A549 (cell line): ENCODE results near the gene HOXC10. TPM values are rescaled to one million over a fixed set of nuclear protein-coding genes. Genes with fewer than 3 reads are reported as not detected.

Experiments
- ATAC-seq, 2 experiments: fragments of 200-7000 bp in 1 of 2; fragments of >200 bp in 1 of 2; cut with Nextera tagmentation in 1 of 2; cut with Tn5 transposase in 1 of 2; 3 replicates each; pipeline versions ENCODE4 v1.8.0 to v1.9.1; 2018 to 2020; ENCODE audit warnings: mild to moderate bottlenecking in 1 of 2, moderate library complexity in 1 of 2
- CTCF ChIA-PET: fragments of 300-600 bp; sonication (Branson Sonifier 250); formaldehyde crosslinking; extraction: SDS; loops from one replicate; lab custom pipeline; 2021; ENCODE audit warnings: antibody characterized with exemption, inconsistent platforms; lab: Yijun Ruan, JAX
- POLR2A ChIA-PET: fragments of 350-600 bp; formaldehyde crosslinking; extraction: SDS; loops from one replicate; lab custom pipeline; 2021; ENCODE audit warnings: antibody characterized with exemption, inconsistent platforms; lab: Yijun Ruan, JAX
- DNase-seq, 2 experiments: peaks; one replicate each; pipeline versions ENCODE4 v3.0.0 to v3.0.0-alpha.2; 2011 to 2016; ENCODE audit warnings: low read depth in 1 of 2, low spot score in 1 of 2
- FAIRE-seq: peaks from 2 replicates; lab custom pipeline; 2011; peaks lifted over from hg19 to GRCh38; lab: Jason Lieb, UNC
- H3K27ac ChIP-seq, 2 experiments: fragments of >200 bp; sonication (Bioruptor Twin); formaldehyde crosslinking; 3 replicates each; pipeline ENCODE4 v1.5.1; 2016 to 2017
- H3K4me1 ChIP-seq: fragments of >200 bp; sonication (Bioruptor Twin); formaldehyde crosslinking; 3 replicates; pipeline ENCODE4 v1.6.1; 2016
- H3K4me2 ChIP-seq: fragments of >200 bp; sonication (Bioruptor Twin); formaldehyde crosslinking; 3 replicates; pipeline ENCODE4 v1.6.1; 2016
- H3K4me3 ChIP-seq: fragments of >200 bp; sonication (Bioruptor Twin); formaldehyde crosslinking; 3 replicates; pipeline ENCODE4 v1.5.1; 2016
- H3K9me3 ChIP-seq: fragments of >200 bp; sonication (Bioruptor Twin); formaldehyde crosslinking; 3 replicates; pipeline ENCODE4 v1.6.1; 2016
- BCL3 ChIP-seq: fragments of >200 bp; sonication (Bioruptor Twin); formaldehyde crosslinking; IDR thresholded peaks from 3 replicates; pipeline ENCODE4 v1.6.1; 2016
- BHLHE40 ChIP-seq: IDR thresholded peaks from 2 replicates; pipeline ENCODE4 v1.6.1; 2012; ENCODE audit warnings: low read depth, low read length, inconsistent platforms
- CBX2 ChIP-seq: fragments of 200-600 bp; sonication (generic); IDR thresholded peaks from 2 replicates; pipeline ENCODE4 v1.6.1; 2016; ENCODE audit warnings: low read depth, mild to moderate bottlenecking, borderline replicate concordance
- CBX8 ChIP-seq: fragments of 200-600 bp; sonication (generic); IDR thresholded peaks from 2 replicates; pipeline ENCODE4 v1.6.1; 2016
- CEBPB ChIP-seq, 2 experiments: fragments of >200 bp in 1 of 2; sonication (Bioruptor Twin) in 1 of 2; formaldehyde crosslinking in 1 of 2; IDR thresholded peaks; 2 replicates each; pipeline ENCODE4 v1.6.1; 2012 to 2016
- CHD2 ChIP-seq: fragments of 150-350 bp; IDR thresholded peaks from 2 replicates; pipeline ENCODE4 v1.6.1; 2014; ENCODE audit warnings: low read length; ENCODE audit not compliant: partially characterized antibody
- EHMT2 ChIP-seq: fragments of 200-600 bp; sonication (generic); IDR thresholded peaks from 2 replicates; pipeline ENCODE4 v1.6.1; 2016; ENCODE audit warnings: antibody characterized with exemption, low read depth, mild to moderate bottlenecking, moderate library complexity
- ELK1 ChIP-seq: fragments of 150-350 bp; IDR thresholded peaks from 2 replicates; pipeline ENCODE4 v1.6.1; 2014; ENCODE audit warnings: low read depth, mild to moderate bottlenecking, low read length
- ESRRA ChIP-seq: fragments of 150-350 bp; IDR thresholded peaks from 2 replicates; pipeline ENCODE4 v1.6.1; 2014; ENCODE audit warnings: mild to moderate bottlenecking, low read length, borderline replicate concordance
- FOSB ChIP-seq: fragments of 250-450 bp; sonication (Bioruptor Pico); IDR thresholded peaks from 2 replicates; pipeline ENCODE4 v1.5.0; 2020; ENCODE audit warnings: mild to moderate bottlenecking, moderate library complexity
- FOSL2 ChIP-seq, 2 experiments: fragments of 450-650 bp in 1 of 2; fragments of >200 bp in 1 of 2; sonication (Bioruptor Twin) in 1 of 2; formaldehyde crosslinking; IDR thresholded peaks; 2 replicates each; pipeline versions ENCODE4 v1.5.0 to v1.6.1; 2016 to 2020; ENCODE audit warnings: mild to moderate bottlenecking in 1 of 2, moderate library complexity in 1 of 2
- FOXS1 ChIP-seq: fragments of 250-450 bp; sonication (Bioruptor Pico); IDR thresholded peaks from 2 replicates; pipeline ENCODE4 v1.5.0; 2020; ENCODE audit warnings: mild to moderate bottlenecking, moderate library complexity
- HOXB13 ChIP-seq: fragments of 250-450 bp; sonication (Bioruptor Pico); IDR thresholded peaks from 2 replicates; pipeline ENCODE4 v1.5.0; 2020; ENCODE audit warnings: low read depth, mild to moderate bottlenecking, moderate library complexity
- HOXB5 ChIP-seq: fragments of 250-450 bp; sonication (Bioruptor Pico); IDR thresholded peaks from 2 replicates; pipeline ENCODE4 v1.5.0; 2020; ENCODE audit warnings: mild to moderate bottlenecking, moderate library complexity
- JUN ChIP-seq, 2 experiments: fragments of >200 bp; sonication (Bioruptor Twin); formaldehyde crosslinking; IDR thresholded peaks; 2 replicates in 1 of 2; 3 replicates in 1 of 2; pipeline ENCODE4 v1.6.1; 2016 to 2017
- KDM1A ChIP-seq: fragments of 200-600 bp; sonication (generic); IDR thresholded peaks from 2 replicates; pipeline ENCODE4 v1.6.1; 2016; ENCODE audit warnings: low read depth, mild to moderate bottlenecking
- KDM5A ChIP-seq: fragments of 200-600 bp; sonication (generic); IDR thresholded peaks from 2 replicates; pipeline ENCODE4 v1.6.1; 2016; ENCODE audit warnings: antibody characterized with exemption, mild to moderate bottlenecking
- MYC ChIP-seq: IDR thresholded peaks from 2 replicates; pipeline ENCODE4 v1.6.1; 2012; ENCODE audit warnings: mild to moderate bottlenecking, inconsistent platforms, low read length, improper control_type of control experiment, borderline replicate concordance
- NFE2L2 ChIP-seq: fragments of 150-350 bp; conservative IDR thresholded peaks from 2 replicates; pipeline ENCODE4 v1.6.1; 2014; ENCODE audit warnings: low read length
- RNF2 ChIP-seq: fragments of 200-600 bp; sonication (generic); IDR thresholded peaks from 2 replicates; pipeline ENCODE4 v1.6.1; 2016; ENCODE audit warnings: low read depth, mild to moderate bottlenecking, antibody characterized with exemption, moderate library complexity, borderline replicate concordance
- SREBF2 ChIP-seq: fragments of 450-650 bp; IDR thresholded peaks from 2 replicates; pipeline ENCODE4 v1.6.1; 2014; ENCODE audit warnings: mild to moderate bottlenecking, moderate library complexity
- TFCP2L1 ChIP-seq: fragments of 250-450 bp; sonication (Bioruptor Pico); IDR thresholded peaks from 2 replicates; pipeline ENCODE4 v1.5.0; 2021; ENCODE audit warnings: mild to moderate bottlenecking
- TP53 ChIP-seq: fragments of 250-450 bp; sonication (Bioruptor Pico); IDR thresholded peaks from 2 replicates; pipeline ENCODE4 v1.5.0; 2021; ENCODE audit warnings: mild to moderate bottlenecking, moderate library complexity
- ZFP36 ChIP-seq: fragments of 450-650 bp; IDR thresholded peaks from 2 replicates; pipeline ENCODE4 v1.6.1; 2014; ENCODE audit warnings: borderline replicate concordance; ENCODE audit not compliant: partially characterized antibody
- ZNF302 ChIP-seq: fragments of 250-450 bp; sonication (Bioruptor Pico); IDR thresholded peaks from 2 replicates; pipeline ENCODE4 v1.9.0; 2021; ENCODE audit warnings: inconsistent platforms, mild to moderate bottlenecking, moderate library complexity
- WGBS: methylation state at CpG from one replicate; pipeline ENCODE4 v1.1.6; 2017; ENCODE audit errors: missing lambda C conversion rate; 5-methylcytosine and 5-hydroxymethylcytosine counted together
- polyA plus RNA-seq, 4 experiments: library from polyadenylated mRNA; depleted of rRNA in 3 of 4; stranded (reverse); fragments of >200 nt; fragmentation: RNase III in 1 of 4; extraction: RNeasy Plus Mini Kit Qiagen cat#74134 plus additional on column Dnase treatment in 1 of 4; gene quantifications; 2 replicates in 3 of 4; 3 replicates in 1 of 4; pipeline ENCODE4 v1.2.3, GENCODE V29; 2011 to 2017
- TF ChIP-seq, protein P1 (sequence below): fragments of 250-450 bp; sonication (Bioruptor Pico); IDR thresholded peaks from 2 replicates; pipeline ENCODE4 v1.5.0; 2020; ENCODE audit warnings: low read depth, mild to moderate bottlenecking, moderate library complexity
- TF ChIP-seq, protein P2 (sequence below): IDR thresholded peaks from 2 replicates; pipeline ENCODE4 v1.6.1; 2012
- TF ChIP-seq, protein P3 (sequence below): fragments of >200 bp; sonication (Bioruptor Twin); formaldehyde crosslinking; IDR thresholded peaks from 3 replicates; pipeline ENCODE4 v1.5.1; 2016
- TF ChIP-seq, protein P4 (sequence below): fragments of 250-450 bp; sonication (Bioruptor Pico); IDR thresholded peaks from 2 replicates; pipeline ENCODE4 v1.5.0; 2021; ENCODE audit warnings: mild to moderate bottlenecking, moderate library complexity, borderline replicate concordance

The HOXC10 gene
- polyA plus RNA-seq, 2 of the 4 experiments (the other 2 are of a cell fraction) = 2.9 to 3.2 TPM

DNA sequence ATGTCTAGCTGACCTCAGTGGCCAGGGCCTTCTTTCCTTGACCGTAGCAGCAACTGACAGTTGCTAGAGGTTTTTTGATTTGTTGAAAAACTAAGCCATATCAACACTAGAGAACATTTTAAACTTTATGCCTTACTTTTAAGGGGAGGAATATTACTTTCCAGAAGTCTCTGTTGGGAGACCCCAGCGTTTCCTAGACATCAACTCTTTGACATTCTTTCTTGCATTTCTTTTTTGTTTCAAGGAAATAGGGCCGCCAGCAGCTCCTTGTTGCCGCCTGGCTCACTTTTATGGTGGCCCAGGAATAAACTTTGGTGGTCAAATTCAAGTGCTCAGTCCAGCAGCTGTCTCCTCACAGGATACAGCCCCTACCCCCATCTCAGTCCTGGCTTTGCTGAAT lies 14.5 kb upstream of the HOXC10 start:
- H3K27ac ChIP-seq = no peak overlapping the region
- peaks cover 7% of the 10 kb centered on the region; the same call in 1 of the 3 replicates for H3K4me1 ChIP-seq
- DNase-seq (no peak), ATAC-seq (no peak), FAIRE-seq (no peak)
- POLR2A ChIA-PET = no interaction called here
- H3K4me3 ChIP-seq = no peak overlapping the region
- H3K4me2 ChIP-seq = no peak overlapping the region
- CTCF ChIA-PET = interaction anchor here (0.9 to 2.1 kb wide), 3 partner anchors 8 to 31 kb away, joined by 3 to 6 read pairs (median 4); partner anchors contain the start of gene HOXC10
- WGBS = 78% methylated on average over 4 of the region's 4 CpGs
- H3K9me3 ChIP-seq = no peaks in the 10 kb centered on the region
- TF ChIP-seq FOXS1 (CRISPR knock-in tag) (no peak), KDM1A (no peak), CEBPB (IDR thresholded peaks at IDR 0.05) (no peak), ESRRA (no peak), EHMT2 (no peak), KDM5A (no peak), TFCP2L1 (CRISPR knock-in tag) (no peak), TP53 (no peak), HOXB13 (CRISPR knock-in tag) (no peak), ZNF302 (no peak), HOXB5 (CRISPR knock-in tag) (no peak), JUN (IDR thresholded peaks at IDR 0.05) (no peak), NFE2L2 (no peak), RNF2 (no peak), CHD2 (no peak), BHLHE40 (no peak)
- TF ChIP-seq, protein P1, sequence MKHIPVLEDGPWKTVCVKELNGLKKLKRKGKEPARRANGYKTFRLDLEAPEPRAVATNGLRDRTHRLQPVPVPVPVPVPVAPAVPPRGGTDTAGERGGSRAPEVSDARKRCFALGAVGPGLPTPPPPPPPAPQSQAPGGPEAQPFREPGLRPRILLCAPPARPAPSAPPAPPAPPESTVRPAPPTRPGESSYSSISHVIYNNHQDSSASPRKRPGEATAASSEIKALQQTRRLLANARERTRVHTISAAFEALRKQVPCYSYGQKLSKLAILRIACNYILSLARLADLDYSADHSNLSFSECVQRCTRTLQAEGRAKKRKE (CRISPR knock-in tag) = no peak
- TF ChIP-seq, protein P2, sequence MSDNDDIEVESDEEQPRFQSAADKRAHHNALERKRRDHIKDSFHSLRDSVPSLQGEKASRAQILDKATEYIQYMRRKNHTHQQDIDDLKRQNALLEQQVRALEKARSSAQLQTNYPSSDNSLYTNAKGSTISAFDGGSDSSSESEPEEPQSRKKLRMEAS = no peak
- TF ChIP-seq, protein P3, sequence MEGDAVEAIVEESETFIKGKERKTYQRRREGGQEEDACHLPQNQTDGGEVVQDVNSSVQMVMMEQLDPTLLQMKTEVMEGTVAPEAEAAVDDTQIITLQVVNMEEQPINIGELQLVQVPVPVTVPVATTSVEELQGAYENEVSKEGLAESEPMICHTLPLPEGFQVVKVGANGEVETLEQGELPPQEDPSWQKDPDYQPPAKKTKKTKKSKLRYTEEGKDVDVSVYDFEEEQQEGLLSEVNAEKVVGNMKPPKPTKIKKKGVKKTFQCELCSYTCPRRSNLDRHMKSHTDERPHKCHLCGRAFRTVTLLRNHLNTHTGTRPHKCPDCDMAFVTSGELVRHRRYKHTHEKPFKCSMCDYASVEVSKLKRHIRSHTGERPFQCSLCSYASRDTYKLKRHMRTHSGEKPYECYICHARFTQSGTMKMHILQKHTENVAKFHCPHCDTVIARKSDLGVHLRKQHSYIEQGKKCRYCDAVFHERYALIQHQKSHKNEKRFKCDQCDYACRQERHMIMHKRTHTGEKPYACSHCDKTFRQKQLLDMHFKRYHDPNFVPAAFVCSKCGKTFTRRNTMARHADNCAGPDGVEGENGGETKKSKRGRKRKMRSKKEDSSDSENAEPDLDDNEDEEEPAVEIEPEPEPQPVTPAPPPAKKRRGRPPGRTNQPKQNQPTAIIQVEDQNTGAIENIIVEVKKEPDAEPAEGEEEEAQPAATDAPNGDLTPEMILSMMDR = no peak

DNA sequence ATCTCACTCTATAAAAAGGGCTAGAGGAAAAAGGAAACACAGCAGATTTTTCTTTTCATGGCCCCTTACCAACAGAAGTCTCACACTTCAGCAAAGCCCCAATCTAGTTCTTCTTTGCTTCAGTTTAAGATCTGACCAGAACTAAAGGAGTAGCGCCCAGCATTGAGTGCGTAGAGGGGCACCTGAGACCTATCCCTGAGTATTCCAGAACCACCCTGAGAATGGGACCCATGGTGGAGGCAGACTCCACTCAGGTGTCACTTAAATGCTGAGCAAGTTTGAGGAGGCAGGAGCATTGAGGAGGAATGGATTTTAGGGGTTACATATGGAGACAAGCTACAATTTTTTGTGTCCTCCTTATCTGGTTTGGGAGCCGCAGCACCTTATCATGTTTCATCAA lies 13.8 kb upstream of the HOXC10 start:
- no peak for ATAC-seq
- CTCF ChIA-PET = interaction anchor here (1.0 to 3.0 kb wide), 5 partner anchors 12 to 230 kb away, joined by 3 to 14 read pairs (median 3); partner anchors contain the start of gene HOXC10
- FAIRE-seq = no peak
- H3K27ac ChIP-seq = no peak overlapping the region
- peaks cover 7% of the 10 kb centered on the region; the same call in 1 of the 3 replicates for H3K4me1 ChIP-seq
- DNase-seq = no peak
- H3K4me3 ChIP-seq = no peak overlapping the region
- WGBS = 98% methylated on average over 3 of the region's 3 CpGs
- POLR2A ChIA-PET = no interaction called here
- no peak overlapping the region for H3K4me2 ChIP-seq
- no peaks in the 10 kb centered on the region for H3K9me3 ChIP-seq
- TF ChIP-seq ESRRA = no peak
- TF ChIP-seq FOSL2 (IDR thresholded peaks at IDR 0.05) = no peak
- no peak for TF ChIP-seq FOSL2 (CRISPR knock-in tag; IDR thresholded peaks at IDR 0.05)
- no peak for TF ChIP-seq CBX8
- no peak for TF ChIP-seq ZFP36
- TF ChIP-seq ZNF302 = no peak
- TF ChIP-seq BHLHE40 = no peak
- no peak for TF ChIP-seq CBX2
- no peak for TF ChIP-seq FOSB (CRISPR knock-in tag)
- no peak for TF ChIP-seq EHMT2
- no peak for TF ChIP-seq ELK1
- TF ChIP-seq HOXB5 (CRISPR knock-in tag) = no peak
- TF ChIP-seq, protein P4, sequence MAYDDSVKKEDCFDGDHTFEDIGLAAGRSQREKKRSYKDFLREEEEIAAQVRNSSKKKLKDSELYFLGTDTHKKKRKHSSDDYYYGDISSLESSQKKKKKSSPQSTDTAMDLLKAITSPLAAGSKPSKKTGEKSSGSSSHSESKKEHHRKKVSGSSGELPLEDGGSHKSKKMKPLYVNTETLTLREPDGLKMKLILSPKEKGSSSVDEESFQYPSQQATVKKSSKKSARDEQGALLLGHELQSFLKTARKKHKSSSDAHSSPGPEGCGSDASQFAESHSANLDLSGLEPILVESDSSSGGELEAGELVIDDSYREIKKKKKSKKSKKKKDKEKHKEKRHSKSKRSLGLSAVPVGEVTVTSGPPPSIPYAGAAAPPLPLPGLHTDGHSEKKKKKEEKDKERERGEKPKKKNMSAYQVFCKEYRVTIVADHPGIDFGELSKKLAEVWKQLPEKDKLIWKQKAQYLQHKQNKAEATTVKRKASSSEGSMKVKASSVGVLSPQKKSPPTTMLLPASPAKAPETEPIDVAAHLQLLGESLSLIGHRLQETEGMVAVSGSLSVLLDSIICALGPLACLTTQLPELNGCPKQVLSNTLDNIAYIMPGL = no peak
- no peak for TF ChIP-seq KDM1A
- TF ChIP-seq, protein P1 (CRISPR knock-in tag) = no peak
- TF ChIP-seq MYC = no peak
- TF ChIP-seq SREBF2 = no peak
- TF ChIP-seq CHD2 = no peak
- TF ChIP-seq BCL3 = no peak
- TF ChIP-seq, all 56 proteins: peak for 0
